Left lung (tissue), 10 donors: ENCODE results near the gene SND1. TPM values are rescaled to one million over a fixed set of nuclear protein-coding genes. Genes with fewer than 3 reads are reported as not detected.

Experiments used
- ATAC-seq: fragments of 200-7000 bp; cut with Tn5 transposase; one replicate; pipeline ENCODE4 v1.9.1; 2020; ENCODE audit warnings: moderate library complexity
- DNase-seq, 4 donors: peaks; one replicate each; pipeline ENCODE4 v3.0.0-alpha.2; 2013 to 2020
- H3K27ac ChIP-seq, 2 donors: fragments of 200-600 bp; sonication (generic) in 1 of 2; one replicate each; pipeline versions ENCODE4 v1.5.0 to v1.8.0; 2020 to 2021
- H3K27me3 ChIP-seq, 2 donors: fragments of 200-600 bp; sonication (generic) in 1 of 2; one replicate each; pipeline versions ENCODE4 v1.5.0 to v1.8.0; 2020 to 2021
- H3K36me3 ChIP-seq, 2 donors: fragments of 200-600 bp; sonication (generic) in 1 of 2; one replicate each; pipeline versions ENCODE4 v1.5.0 to v1.8.0; 2020 to 2021
- H3K4me1 ChIP-seq, 2 donors: fragments of 200-600 bp; one replicate each; pipeline ENCODE4 v1.8.0; 2021
- H3K4me3 ChIP-seq, 2 donors: fragments of 200-600 bp; sonication (generic) in 1 of 2; one replicate each; pipeline versions ENCODE4 v1.5.0 to v1.8.0; 2020 to 2021; ENCODE audit warnings: mild to moderate bottlenecking in 1 of 2
- H3K9me3 ChIP-seq, 2 donors: fragments of 200-600 bp; sonication (generic) in 1 of 2; one replicate each; pipeline versions ENCODE4 v1.5.0 to v1.8.0; 2020 to 2021
- intact Hi-C, 2 donors: fragments of 100-400 bp; cut with DNase I; formaldehyde crosslinking; loops; one replicate each; pipeline versions ENCODE4 v1.11.2 to v1.14.2; 2022
- polyA plus RNA-seq, 6 donors: library from polyadenylated mRNA; unstranded; fragments of 120-200 nt; gene quantifications; one replicate each; pipeline ENCODE4 v1.2.1, GENCODE V29; 2013; ENCODE audit not compliant: insufficient read length in 6 of 6
- total RNA-seq, 2 donors: library from RNA; stranded (reverse); fragmentation: NEBNext Ultra II Directional; extraction: Animal tissue kit (Norgen Biotek cat#: 25700); gene quantifications; one replicate each; pipeline ENCODE4 v1.2.1, GENCODE V29; 2021
- TF ChIP-seq, protein P1 (sequence below), 2 donors: fragments of 200-600 bp; sonication (generic) in 1 of 2; IDR thresholded peaks; one replicate each; pipeline versions ENCODE4 v1.5.0 to v1.8.0; 2021; ENCODE audit warnings: antibody characterized with exemption in 2 of 2
- donor health status: DM: no; HTN: yes; CAD: no.
- donor health status: DM: no; HTN: no; CAD: no.

The SND1 gene
- total and polyA plus RNA-seq, 8 donors: 141 to 229 (median 156) TPM

DNA sequence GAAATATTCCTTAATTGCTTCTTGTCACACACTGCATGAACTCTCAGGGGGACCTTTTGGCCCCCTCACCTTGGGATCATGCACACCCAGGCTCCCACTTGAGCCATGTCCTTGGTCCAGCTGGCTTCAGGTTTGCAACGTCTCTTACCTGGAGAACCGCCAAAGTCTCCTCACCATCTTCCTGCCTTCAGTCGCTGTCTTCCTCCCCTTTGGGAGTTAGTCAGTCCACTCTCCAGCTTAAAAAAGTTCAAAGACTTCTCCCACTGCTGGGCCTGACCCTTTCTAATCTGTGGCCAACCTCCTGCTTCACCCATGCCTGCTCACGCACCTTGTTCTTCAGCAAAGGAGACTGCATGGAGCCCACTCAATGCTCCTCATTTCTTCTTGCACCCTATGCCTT, 461.8 kb downstream of the SND1 start:
- Histone ChIP-seq H3K4me1 (peaks cover 0 to 20% of the 10 kb centered on the region in 2 donors), H3K36me3 (no peaks in the 10 kb centered on the region), H3K27me3 (no peaks in the 10 kb centered on the region), H3K9me3 (no peaks in the 10 kb centered on the region), H3K4me3 (no peak overlapping the region), H3K27ac (no peak overlapping the region)
- ATAC-seq (no peak), DNase-seq (no peak)
- intact Hi-C loops: no loop called here
- TF ChIP-seq, protein P1, sequence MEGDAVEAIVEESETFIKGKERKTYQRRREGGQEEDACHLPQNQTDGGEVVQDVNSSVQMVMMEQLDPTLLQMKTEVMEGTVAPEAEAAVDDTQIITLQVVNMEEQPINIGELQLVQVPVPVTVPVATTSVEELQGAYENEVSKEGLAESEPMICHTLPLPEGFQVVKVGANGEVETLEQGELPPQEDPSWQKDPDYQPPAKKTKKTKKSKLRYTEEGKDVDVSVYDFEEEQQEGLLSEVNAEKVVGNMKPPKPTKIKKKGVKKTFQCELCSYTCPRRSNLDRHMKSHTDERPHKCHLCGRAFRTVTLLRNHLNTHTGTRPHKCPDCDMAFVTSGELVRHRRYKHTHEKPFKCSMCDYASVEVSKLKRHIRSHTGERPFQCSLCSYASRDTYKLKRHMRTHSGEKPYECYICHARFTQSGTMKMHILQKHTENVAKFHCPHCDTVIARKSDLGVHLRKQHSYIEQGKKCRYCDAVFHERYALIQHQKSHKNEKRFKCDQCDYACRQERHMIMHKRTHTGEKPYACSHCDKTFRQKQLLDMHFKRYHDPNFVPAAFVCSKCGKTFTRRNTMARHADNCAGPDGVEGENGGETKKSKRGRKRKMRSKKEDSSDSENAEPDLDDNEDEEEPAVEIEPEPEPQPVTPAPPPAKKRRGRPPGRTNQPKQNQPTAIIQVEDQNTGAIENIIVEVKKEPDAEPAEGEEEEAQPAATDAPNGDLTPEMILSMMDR (IDR thresholded peaks at IDR 0.05): no peak

DNA sequence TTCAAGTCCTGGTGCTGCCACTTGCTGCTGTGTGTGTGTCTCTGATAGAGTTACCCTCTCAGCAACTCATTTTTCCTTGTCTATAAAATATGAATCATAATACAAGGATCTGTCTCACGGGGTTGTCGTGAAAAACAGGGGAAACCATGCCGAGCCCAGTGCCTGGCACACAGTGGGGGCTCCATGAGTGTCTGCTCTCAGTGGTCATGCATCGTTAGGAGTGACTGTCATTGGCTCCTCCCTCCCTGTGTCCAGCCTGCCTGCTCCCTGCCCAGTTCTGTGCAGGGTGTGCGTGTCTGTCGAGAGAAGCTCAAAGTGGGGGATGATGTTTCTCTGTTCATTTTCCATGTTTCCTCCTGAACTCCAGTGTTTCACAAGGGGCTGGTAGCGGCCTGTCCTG, 462.8 kb downstream of the SND1 start:
- ATAC-seq (no peak), DNase-seq (no peak)
- H3K27me3 ChIP-seq: no peaks in the 10 kb centered on the region
- H3K27ac ChIP-seq: no peak overlapping the region
- H3K4me1 ChIP-seq: peaks cover 0 to 13% of the 10 kb centered on the region in 2 donors
- TF ChIP-seq, protein P1 (IDR thresholded peaks at IDR 0.05): no peak
- H3K9me3 ChIP-seq: no peaks in the 10 kb centered on the region
- H3K4me3 ChIP-seq: no peak overlapping the region
- intact Hi-C loops: no loop called here
- H3K36me3 ChIP-seq: no peaks in the 10 kb centered on the region

- Histone ChIP-seq H3K4me1 (peaks cover 0 to 13% of the 10 kb centered on the region in 2 donors), H3K9me3 (no peaks in the 10 kb centered on the region), H3K27ac (no peak overlapping the region), H3K27me3 (no peaks in the 10 kb centered on the region), H3K36me3 (no peaks in the 10 kb centered on the region), H3K4me3 (no peak overlapping the region)
- intact Hi-C loops: no loop called here
- TF ChIP-seq, protein P1 (IDR thresholded peaks at IDR 0.05): no peak
- no peak for ATAC-seq
- DNase-seq: no peak
Measured at GRCh38 chr7:128115336-128115820, 463.4 kb downstream of the SND1 start.

DNA sequence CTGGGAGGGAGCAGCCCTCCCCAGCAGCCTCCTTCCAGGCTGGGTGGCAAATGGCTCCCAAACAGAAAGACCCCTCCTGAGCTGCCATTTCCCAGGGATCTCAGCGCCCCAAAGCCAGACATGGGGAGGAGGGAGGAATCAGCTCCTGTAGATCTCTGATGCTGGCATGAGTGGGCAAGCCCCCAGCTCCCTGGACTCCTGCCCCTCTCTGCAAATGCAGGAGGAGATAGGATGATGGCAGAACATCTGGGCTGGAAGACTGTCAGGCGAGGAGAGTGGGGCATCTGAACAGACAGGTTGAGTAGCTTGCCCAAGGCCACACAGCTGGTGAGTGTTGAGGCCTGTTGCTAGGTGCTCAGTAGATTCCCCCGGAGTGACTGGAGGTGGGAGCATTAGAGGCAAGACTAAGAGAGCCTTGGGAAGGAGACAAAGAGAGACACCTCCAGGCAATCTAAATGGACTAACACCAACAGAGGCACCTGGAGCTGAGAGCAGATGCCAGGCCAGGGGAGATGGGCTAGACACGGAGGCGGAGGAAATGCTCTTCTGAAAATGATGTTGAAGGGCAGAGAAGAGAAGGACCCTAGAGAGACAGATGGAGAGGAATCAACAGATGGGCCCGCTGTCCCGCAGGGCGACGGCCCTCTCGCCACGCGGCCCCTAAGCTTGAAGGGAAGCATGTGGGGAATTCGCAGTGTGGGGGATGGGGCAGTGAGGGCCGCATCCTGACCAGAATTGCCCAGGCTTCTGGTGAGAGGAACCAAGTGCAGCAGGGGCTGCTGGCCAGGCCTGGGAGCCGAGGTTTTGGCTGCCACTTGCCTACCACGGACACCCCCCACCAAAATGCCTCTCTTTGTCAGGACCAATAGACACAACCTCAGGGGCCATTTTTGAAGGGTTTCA, 464.1 kb downstream of the SND1 start:
- intact Hi-C loops: no loop called here
- TF ChIP-seq, protein P1 (IDR thresholded peaks at IDR 0.05): no peak
- Histone ChIP-seq H3K27ac (no peak overlapping the region), H3K36me3 (no peaks in the 10 kb centered on the region), H3K9me3 (no peaks in the 10 kb centered on the region), H3K4me3 (no peak overlapping the region), H3K27me3 (no peaks in the 10 kb centered on the region), H3K4me1 (peaks cover 0 to 9% of the 10 kb centered on the region in 2 donors)
- DNase-seq (no peak), ATAC-seq (no peak)

- Histone ChIP-seq H3K27me3 (no peaks in the 10 kb centered on the region), H3K9me3 (no peaks in the 10 kb centered on the region), H3K36me3 (no peaks in the 10 kb centered on the region), H3K4me1 (peaks cover 0 to 9% of the 10 kb centered on the region in 2 donors), H3K27ac (no peak overlapping the region), H3K4me3 (no peak overlapping the region)
- intact Hi-C loops: no loop called here
- TF ChIP-seq, protein P1 (IDR thresholded peaks at IDR 0.05): no peak
- ATAC-seq (no peak), DNase-seq (peak in 1 of 4 donors; percentile 56)
Measured at GRCh38 chr7:128116740-128117139, 464.7 kb downstream of the SND1 start.
